ENCODE data around the gene L1CAM. TPM values are rescaled to one million over a fixed set of nuclear protein-coding genes. Genes with fewer than 3 reads are reported as not detected.

L1CAM gene
- polyA plus RNA-seq, 2 of the 4 experiments (the other 2 are of a cell fraction) = 1.9 to 14.2 TPM

DNA sequence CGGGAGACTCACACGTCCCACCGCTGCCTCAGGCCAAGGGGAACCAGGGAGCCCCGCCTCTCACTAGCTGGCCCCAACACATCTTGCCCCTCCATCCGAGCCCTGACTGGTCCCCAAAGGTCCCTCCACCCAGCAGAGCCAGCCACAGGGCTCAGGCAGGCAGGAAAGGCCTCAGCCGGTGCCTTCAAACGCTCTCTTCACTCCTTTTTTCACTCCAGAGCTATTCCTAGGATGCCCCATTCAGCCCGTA lies 41.6 kb upstream of the L1CAM start (continued):
- no peak for TF ChIP-seq HES2 (IDR thresholded peaks at IDR 0.05)
- no peak for TF ChIP-seq HOXA7 (CRISPR knock-in tag; IDR thresholded peaks at IDR 0.05)
- TF ChIP-seq RARB (CRISPR knock-in tag; IDR thresholded peaks at IDR 0.05) = no peak
- TF ChIP-seq ESRRA (IDR thresholded peaks at IDR 0.05; ENCODE audit: borderline replicate concordance, low read length) = no peak

DNA sequence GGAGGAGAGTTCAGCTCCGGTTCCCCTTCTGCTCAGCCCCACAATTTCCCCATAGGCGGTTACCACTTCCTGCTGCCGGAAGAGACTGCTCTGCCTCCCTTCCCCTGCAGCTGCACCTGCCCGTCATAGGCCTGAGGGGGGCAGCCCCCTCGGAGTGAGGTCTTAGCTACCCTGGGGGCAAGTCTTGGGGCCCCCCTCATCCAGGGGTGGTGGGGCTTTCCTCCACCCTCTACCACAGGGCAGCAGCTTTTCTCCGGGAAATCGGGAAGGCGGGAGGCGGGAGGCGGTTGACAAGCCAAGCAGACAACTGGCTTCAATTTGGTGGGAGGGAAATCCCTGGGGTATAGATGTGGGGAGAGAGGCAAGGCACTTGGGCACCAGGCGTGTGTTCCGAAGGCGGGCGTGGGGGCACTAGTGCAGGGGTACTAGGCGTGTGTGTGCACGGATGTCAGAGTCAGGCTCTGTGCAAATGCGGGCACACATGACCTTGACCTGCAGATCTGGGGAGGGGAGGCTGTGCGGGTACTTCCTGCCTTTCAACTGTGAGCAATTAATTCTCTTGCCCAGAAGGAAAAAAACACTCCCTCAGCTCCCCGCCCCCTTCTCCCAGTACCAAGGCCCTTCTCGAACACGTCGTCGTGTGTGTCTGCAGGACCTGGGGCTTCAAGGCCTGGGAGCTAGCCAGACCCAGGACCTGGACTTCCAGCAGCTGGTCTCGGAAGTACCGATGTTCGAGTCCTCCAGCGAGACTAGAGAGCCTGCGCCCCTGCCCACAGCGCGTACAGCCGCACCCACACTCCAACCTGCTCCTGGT lies 41.1 kb upstream of the L1CAM start:
- ChIA-PET CTCF (interaction anchor here (0.9 to 25.1 kb wide), 4 partner anchors 18 to 985 kb away, joined by 4 to 363 read pairs (median 5); partner anchors contain the start of gene RENBP), POLR2A (interaction anchor here (1.0 to 1.4 kb wide), 4 partner anchors 20 to 133 kb away, joined by 4 read pairs; partner anchors contain the start of genes IDH3G and SSR4)
- DNase-seq (ENCODE audit: low read depth in 1 of 2, low spot score in 1 of 2) (peak in 1 of 2 experiments; percentile 45), FAIRE-seq (no peak), ATAC-seq (no peak)
- Histone ChIP-seq H3K27ac (peak overlapping the region; percentile 96 to 99), H3K9me3 (no peaks in the 10 kb centered on the region), H3K4me3 (peak overlapping the region; percentile 84), H3K4me1 (peaks cover 14% of the 10 kb centered on the region), H3K4me2 (peak overlapping the region; percentile 93)
- 75% methylated on average over 17 of the region's 31 CpGs for WGBS (ENCODE audit: missing lambda C conversion rate)
- no peak for TF ChIP-seq JUNB (IDR thresholded peaks at IDR 0.05)
- peak; percentile 15; the same call in 1 of the 2 replicates for TF ChIP-seq POLR2A (IDR thresholded peaks at IDR 0.05; ENCODE audit: low read length)

- ATAC-seq (no peak), FAIRE-seq (no peak), DNase-seq (ENCODE audit: low read depth in 1 of 2, low spot score in 1 of 2) (no peak)
- Histone ChIP-seq H3K4me1 (peaks cover 14% of the 10 kb centered on the region), H3K4me3 (no peak overlapping the region), H3K4me2 (no peak overlapping the region), H3K9me3 (no peaks in the 10 kb centered on the region), H3K27ac (peak overlapping the region in 1 of 2 experiments; percentile 96; a peak in 2 of 6 replicates)
- CTCF ChIA-PET = interaction anchor here (25.1 kb wide), 1 partner anchor 19 kb away, joined by 363 read pairs; the partner anchor contains the start of gene RENBP
- 80% methylated on average over 1 of the region's 4 CpGs for WGBS (ENCODE audit: missing lambda C conversion rate)
- POLR2A ChIA-PET = interaction anchor here (1.3 to 1.4 kb wide), 2 partner anchors 26 to 132 kb away, joined by 4 read pairs; partner anchors contain the start of genes IDH3G and SSR4
- TF ChIP-seq USF2 (IDR thresholded peaks at IDR 0.05) (no peak), JUNB (IDR thresholded peaks at IDR 0.05) (no peak), RARB (CRISPR knock-in tag; IDR thresholded peaks at IDR 0.05) (no peak), NFE2L2 (conservative IDR thresholded peaks at IDR 0.05; ENCODE audit: low read length) (no peak), FOXS1 (CRISPR knock-in tag; IDR thresholded peaks at IDR 0.05) (no peak), POLR2AphosphoS2 (conservative IDR thresholded peaks at IDR 0.05; ENCODE audit: low read length) (no peak)
Measured at GRCh38 chrX:153926552-153926857, 40.5 kb upstream of the L1CAM start.

- FAIRE-seq (no peak), ATAC-seq (no peak), DNase-seq (ENCODE audit: low read depth in 1 of 2, low spot score in 1 of 2) (no peak)
- Histone ChIP-seq H3K4me2 (peak within 1 kb of the TSS; percentile 93), H3K27ac (peak within 1 kb of the TSS; percentile 96 to 99), H3K4me1 (peaks cover 14% of the 10 kb centered on the region), H3K9me3 (no peaks in the 10 kb centered on the region), H3K4me3 (peak within 1 kb of the TSS; percentile 84)
- ChIA-PET POLR2A (interaction anchor here (0.9 to 1.4 kb wide), 2 partner anchors 15 to 132 kb away, joined by 3 to 4 read pairs; partner anchors contain the start of genes IDH3G and SSR4), CTCF (interaction anchor here (5.3 to 25.1 kb wide), 2 partner anchors 17 to 19 kb away, joined by 56 to 363 read pairs; partner anchors contain the start of gene RENBP)
- WGBS (ENCODE audit: missing lambda C conversion rate) = 90% methylated on average over 31 of the region's 59 CpGs
- TF ChIP-seq HEYL (CRISPR knock-in tag; IDR thresholded peaks at IDR 0.05) = no peak
- TF ChIP-seq CHD4 (IDR thresholded peaks at IDR 0.05; ENCODE audit: borderline replicate concordance) = no peak
- TF ChIP-seq ESRRA (IDR thresholded peaks at IDR 0.05; ENCODE audit: borderline replicate concordance, low read length) = no peak
- no peak for TF ChIP-seq FOXS1 (CRISPR knock-in tag; IDR thresholded peaks at IDR 0.05)
- TF ChIP-seq BHLHE40 (IDR thresholded peaks at IDR 0.05; ENCODE audit: low read depth, low read length) = no peak
- TF ChIP-seq ZC3H11A (IDR thresholded peaks at IDR 0.05) = no peak
- TF ChIP-seq GATA3 (IDR thresholded peaks at IDR 0.05; ENCODE audit: borderline replicate concordance) = no peak
- no peak for TF ChIP-seq RAD21 (conservative IDR thresholded peaks at IDR 0.05 in 1 of 2, IDR thresholded peaks at IDR 0.05 in 1 of 2)
- no peak for TF ChIP-seq SMC3 (IDR thresholded peaks at IDR 0.05)
Measured at GRCh38 chrX:153925739-153926551, 40.0 kb upstream of the L1CAM start, which contains the start of gene ARHGAP4. TSS of gene ARHGAP4 (minus strand) at chrX:153926264. CDS start at chrX:153926202, 62 bp downstream.
